Measurements from ENCODE around the gene RAG2. TPM values are rescaled to one million over a fixed set of nuclear protein-coding genes. Genes with fewer than 3 reads are reported as not detected.

Gene RAG2
- total RNA-seq, 1 donor from 2014 or later: not detected

- Histone ChIP-seq H3K4me1 (no peaks in the 10 kb centered on the region), H3K27ac (no peak overlapping the region), H3K4me3 (no peak overlapping the region), H3K27me3 (ENCODE audit: low read depth) (no peaks in the 10 kb centered on the region), H3K36me3 (no peaks in the 10 kb centered on the region), H3K9me3 (no peaks in the 10 kb centered on the region)
- no peak for TF ChIP-seq CTCF (IDR thresholded peaks at IDR 0.05)
- DNase-seq: no peak
- intact Hi-C loops (cut with DNase I): no loop called here
- no peak for ATAC-seq
Measured at GRCh38 chr11:36577373-36577772, 20.7 kb downstream of the RAG2 start.

GRCh38 chr11:36574486-36574885, 23.6 kb downstream of the RAG2 start:
- ATAC-seq: no peak
- no peak for TF ChIP-seq CTCF (IDR thresholded peaks at IDR 0.05)
- Histone ChIP-seq H3K27me3 (ENCODE audit: low read depth) (no peaks in the 10 kb centered on the region), H3K4me1 (no peaks in the 10 kb centered on the region), H3K4me3 (no peak overlapping the region), H3K27ac (no peak overlapping the region), H3K9me3 (no peaks in the 10 kb centered on the region), H3K36me3 (no peaks in the 10 kb centered on the region)
- no peak for DNase-seq
- intact Hi-C loops (cut with DNase I): no loop called here

- Histone ChIP-seq H3K27ac (no peak overlapping the region), H3K36me3 (no peaks in the 10 kb centered on the region), H3K4me3 (no peak overlapping the region), H3K4me1 (no peaks in the 10 kb centered on the region), H3K9me3 (no peaks in the 10 kb centered on the region), H3K27me3 (ENCODE audit: low read depth) (no peaks in the 10 kb centered on the region)
- TF ChIP-seq CTCF (IDR thresholded peaks at IDR 0.05): no peak
- no peak for DNase-seq
- ATAC-seq: no peak
- intact Hi-C loops (cut with DNase I): loop anchor here (10.0 kb wide), 1 partner anchor 106 kb away; no protein-coding TSS in a partner anchor
Measured at GRCh38 chr11:36569095-36569494, 28.9 kb downstream of the RAG2 start.

- H3K9me3 ChIP-seq: no peaks in the 10 kb centered on the region
- no peak for DNase-seq
- TF ChIP-seq CTCF (IDR thresholded peaks at IDR 0.05): no peak
- no peak for ATAC-seq
- no peak within 1 kb of the TSS for H3K27ac ChIP-seq
- H3K27me3 ChIP-seq (ENCODE audit: low read depth): no peaks in the 10 kb centered on the region
- no peak within 1 kb of the TSS for H3K4me3 ChIP-seq
- no peaks in the 10 kb centered on the region for H3K4me1 ChIP-seq
- no peaks in the 10 kb centered on the region for H3K36me3 ChIP-seq
- intact Hi-C loops (cut with DNase I): loop anchor here (10.0 kb wide), 1 partner anchor 107 kb away; no protein-coding TSS in a partner anchor
Measured at GRCh38 chr11:36567694-36568093, 30.3 kb downstream of the RAG2 start, which contains the start of gene RAG1. Gene RAG1 (plus strand): TSS chr11:36568007. CDS start chr11:36573305, 5,298 bp downstream.

- Histone ChIP-seq H3K4me3 (no peak overlapping the region), H3K36me3 (no peaks in the 10 kb centered on the region), H3K27ac (no peak overlapping the region), H3K27me3 (ENCODE audit: low read depth) (no peaks in the 10 kb centered on the region), H3K9me3 (no peaks in the 10 kb centered on the region), H3K4me1 (no peaks in the 10 kb centered on the region)
- TF ChIP-seq CTCF (IDR thresholded peaks at IDR 0.05): no peak
- intact Hi-C loops (cut with DNase I): loop anchor here (10.0 kb wide), 1 partner anchor 108 kb away; no protein-coding TSS in a partner anchor
- ATAC-seq (no peak), DNase-seq (no peak)
Measured at GRCh38 chr11:36566407-36567053, 31.5 kb downstream of the RAG2 start.

All from lower lobe of right lung (tissue), 2 donors.